Tibial nerve (tissue), 4 donors: Measurements from ENCODE around the gene NXPH3. TPM values are rescaled to one million over a fixed set of nuclear protein-coding genes. Genes with fewer than 3 reads are reported as not detected.
A peak's percentile ranks its signal among the peaks of the same experiment; 100 is the strongest.

ENCODE experiments used
- DNase-seq, 2 donors: peaks; one replicate each; pipeline ENCODE4 v3.0.0-alpha.2; 2019; ENCODE audit warnings: low spot score in 2 of 2
- H3K27ac ChIP-seq, 4 donors: fragments of 200-600 bp; sonication (generic) in 3 of 4; one replicate each; pipeline ENCODE4 v1.5.1; 2017 to 2019; ENCODE audit warnings: mild to moderate bottlenecking in 1 of 4
- H3K27me3 ChIP-seq, 2 donors: fragments of 200-600 bp; sonication (generic) in 1 of 2; one replicate each; pipeline versions ENCODE4 v1.5.1 to v1.6.0; 2017 to 2019
- H3K36me3 ChIP-seq, 3 donors: fragments of 200-600 bp; sonication (generic); one replicate each; pipeline ENCODE4 v1.5.1; 2018 to 2019
- H3K4me1 ChIP-seq, 4 donors: fragments of 200-600 bp; sonication (generic) in 3 of 4; one replicate each; pipeline ENCODE4 v1.5.1; 2017 to 2019
- H3K4me3 ChIP-seq, 4 donors: fragments of 200-600 bp; sonication (generic) in 3 of 4; one replicate each; pipeline ENCODE4 v1.5.1; 2017 to 2019; ENCODE audit warnings: mild to moderate bottlenecking in 1 of 4, moderate library complexity in 1 of 4
- H3K9me3 ChIP-seq, 4 donors: fragments of 200-600 bp; sonication (generic) in 3 of 4; one replicate each; pipeline ENCODE4 v1.5.1; 2017 to 2019
- EP300 ChIP-seq, 2 donors: sonication (generic); formaldehyde crosslinking; IDR thresholded peaks; one replicate each; pipeline ENCODE4 v1.6.1; 2017; ENCODE audit warnings: antibody characterized with exemption in 2 of 2, mild to moderate bottlenecking in 1 of 2
- POLR2A ChIP-seq, 2 donors: fragments of 450-650 bp; IDR thresholded peaks; one replicate each; pipeline ENCODE4 v1.6.1; 2017; ENCODE audit warnings: antibody characterized with exemption in 2 of 2, mild to moderate bottlenecking in 2 of 2, moderate library complexity in 2 of 2
- WGBS, 2 donors: methylation state at CpG; one replicate each; pipeline ENCODE4 v1.1.5; 2018; 5-methylcytosine and 5-hydroxymethylcytosine counted together
- total RNA-seq, 4 donors: library from RNA; depleted of rRNA; stranded (reverse); fragments of >200 nt; gene quantifications; one replicate each; pipeline ENCODE4 v1.1.0, GENCODE V29; 2016
- TF ChIP-seq, protein P1 (sequence below), 5 experiments: fragments of 200-600 bp in 3 of 5; fragments of 450-650 bp in 2 of 5; sonication (generic) in 3 of 5; IDR thresholded peaks; one replicate each; pipeline ENCODE4 v1.5.1; 2016 to 2019; ENCODE audit warnings: antibody characterized with exemption in 5 of 5, mild to moderate bottlenecking in 3 of 5, moderate library complexity in 2 of 5

Gene NXPH3
- total RNA-seq, 4 donors from 2014 or later = 5.4 to 21.9 (median 11.4) TPM

DNA sequence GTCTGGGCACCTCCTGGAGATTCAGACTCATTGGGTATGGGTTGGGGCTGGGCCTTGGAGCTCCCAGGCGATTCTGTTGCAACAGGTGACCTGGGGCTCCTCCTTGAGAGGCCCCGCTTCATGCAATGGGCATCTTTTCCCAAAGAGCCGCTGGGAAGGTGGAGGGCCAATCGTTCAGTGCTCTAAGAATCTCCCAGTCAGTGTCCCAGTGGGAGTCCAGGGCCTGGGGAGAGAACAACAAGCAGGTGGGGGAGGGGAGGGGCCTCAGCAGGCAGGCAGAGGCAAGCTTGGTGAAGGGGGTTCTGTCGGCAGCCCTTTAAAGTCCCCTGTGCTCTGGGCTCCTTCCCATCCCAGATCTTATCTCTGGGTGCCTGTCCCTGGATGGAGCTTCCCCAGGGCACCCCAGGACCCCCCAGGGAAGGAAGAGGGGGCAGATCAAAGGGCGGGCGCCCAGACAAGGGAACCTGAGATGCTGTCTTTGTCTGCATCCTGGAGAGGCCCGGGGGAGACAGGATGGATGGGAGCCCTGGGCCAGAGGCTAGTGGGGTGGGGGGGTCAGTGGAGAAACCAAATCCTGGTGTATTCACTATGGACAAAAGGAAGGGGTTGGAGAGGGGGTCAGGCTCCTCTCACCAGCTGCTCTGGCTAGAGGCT, 30.5 kb upstream of the NXPH3 start:
- TF ChIP-seq, protein P1, sequence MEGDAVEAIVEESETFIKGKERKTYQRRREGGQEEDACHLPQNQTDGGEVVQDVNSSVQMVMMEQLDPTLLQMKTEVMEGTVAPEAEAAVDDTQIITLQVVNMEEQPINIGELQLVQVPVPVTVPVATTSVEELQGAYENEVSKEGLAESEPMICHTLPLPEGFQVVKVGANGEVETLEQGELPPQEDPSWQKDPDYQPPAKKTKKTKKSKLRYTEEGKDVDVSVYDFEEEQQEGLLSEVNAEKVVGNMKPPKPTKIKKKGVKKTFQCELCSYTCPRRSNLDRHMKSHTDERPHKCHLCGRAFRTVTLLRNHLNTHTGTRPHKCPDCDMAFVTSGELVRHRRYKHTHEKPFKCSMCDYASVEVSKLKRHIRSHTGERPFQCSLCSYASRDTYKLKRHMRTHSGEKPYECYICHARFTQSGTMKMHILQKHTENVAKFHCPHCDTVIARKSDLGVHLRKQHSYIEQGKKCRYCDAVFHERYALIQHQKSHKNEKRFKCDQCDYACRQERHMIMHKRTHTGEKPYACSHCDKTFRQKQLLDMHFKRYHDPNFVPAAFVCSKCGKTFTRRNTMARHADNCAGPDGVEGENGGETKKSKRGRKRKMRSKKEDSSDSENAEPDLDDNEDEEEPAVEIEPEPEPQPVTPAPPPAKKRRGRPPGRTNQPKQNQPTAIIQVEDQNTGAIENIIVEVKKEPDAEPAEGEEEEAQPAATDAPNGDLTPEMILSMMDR (IDR thresholded peaks at IDR 0.05) = no peak
- TF ChIP-seq POLR2A (IDR thresholded peaks at IDR 0.05) (no peak), EP300 (IDR thresholded peaks at IDR 0.05) (no peak)
- H3K4me1 ChIP-seq = peaks cover 0 to 21% (median 10%) of the 10 kb centered on the region in 4 donors
- 78 to 82% methylated on average over 8 of the region's 8 CpGs for WGBS, 2 donors
- no peak overlapping the region for H3K4me3 ChIP-seq
- peaks cover 0 to 8% (median 0%) of the 10 kb centered on the region in 4 donors for H3K9me3 ChIP-seq
- DNase-seq = no peak
- H3K27ac ChIP-seq = peak overlapping the region in 2 of 4 donors; percentile 54 to 64
- H3K27me3 ChIP-seq = no peaks in the 10 kb centered on the region
- H3K36me3 ChIP-seq = no peaks in the 10 kb centered on the region

DNA sequence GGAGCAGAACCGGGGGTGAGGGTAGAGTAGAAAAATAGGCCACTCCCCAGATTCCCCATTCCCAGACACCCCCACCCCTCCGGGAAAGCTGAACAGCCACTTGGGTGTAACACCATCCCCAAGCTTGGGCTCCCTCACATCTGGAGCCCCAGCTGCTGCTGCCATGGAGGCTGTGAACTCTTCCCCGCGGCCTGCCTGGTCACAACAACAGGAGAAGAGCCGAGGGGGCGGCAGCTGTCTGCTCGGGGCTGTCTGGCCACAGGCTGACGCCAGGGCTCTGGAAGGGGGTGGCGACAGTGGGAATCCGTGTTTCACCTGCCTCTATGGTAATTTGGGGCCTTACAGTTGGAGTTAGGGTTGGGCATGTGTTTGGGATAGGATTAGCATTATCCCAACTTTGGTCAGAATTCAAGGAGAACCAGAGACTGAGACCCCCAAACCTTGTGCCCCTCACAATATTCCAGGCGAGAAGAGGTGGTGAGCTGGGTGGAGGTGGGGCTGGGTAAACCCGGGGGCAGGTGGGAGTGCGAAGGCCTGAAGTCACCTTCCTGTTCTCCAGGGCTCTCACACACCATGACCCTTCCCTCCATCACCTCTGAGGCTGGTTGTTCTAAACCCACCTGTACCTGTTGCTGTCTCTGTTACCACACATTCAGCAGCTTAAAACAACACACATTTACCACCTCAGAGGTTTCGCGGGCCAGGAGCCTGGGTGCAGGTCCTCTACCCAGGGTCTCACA, 29.7 kb upstream of the NXPH3 start:
- H3K27ac ChIP-seq = peak overlapping the region in 2 of 4 donors; percentile 54 to 64
- DNase-seq = no peak
- H3K4me1 ChIP-seq = peaks cover 0 to 21% (median 10%) of the 10 kb centered on the region in 4 donors
- H3K9me3 ChIP-seq = peaks cover 0 to 6% (median 0%) of the 10 kb centered on the region in 4 donors
- no peaks in the 10 kb centered on the region for H3K27me3 ChIP-seq
- 72 to 74% methylated on average over 14 to 15 of the region's 15 CpGs for WGBS, 2 donors
- TF ChIP-seq, protein P1 (IDR thresholded peaks at IDR 0.05) = no peak
- no peak for TF ChIP-seq EP300 (IDR thresholded peaks at IDR 0.05)
- no peak for TF ChIP-seq POLR2A (IDR thresholded peaks at IDR 0.05)
- H3K4me3 ChIP-seq = no peak overlapping the region
- no peaks in the 10 kb centered on the region for H3K36me3 ChIP-seq

DNA sequence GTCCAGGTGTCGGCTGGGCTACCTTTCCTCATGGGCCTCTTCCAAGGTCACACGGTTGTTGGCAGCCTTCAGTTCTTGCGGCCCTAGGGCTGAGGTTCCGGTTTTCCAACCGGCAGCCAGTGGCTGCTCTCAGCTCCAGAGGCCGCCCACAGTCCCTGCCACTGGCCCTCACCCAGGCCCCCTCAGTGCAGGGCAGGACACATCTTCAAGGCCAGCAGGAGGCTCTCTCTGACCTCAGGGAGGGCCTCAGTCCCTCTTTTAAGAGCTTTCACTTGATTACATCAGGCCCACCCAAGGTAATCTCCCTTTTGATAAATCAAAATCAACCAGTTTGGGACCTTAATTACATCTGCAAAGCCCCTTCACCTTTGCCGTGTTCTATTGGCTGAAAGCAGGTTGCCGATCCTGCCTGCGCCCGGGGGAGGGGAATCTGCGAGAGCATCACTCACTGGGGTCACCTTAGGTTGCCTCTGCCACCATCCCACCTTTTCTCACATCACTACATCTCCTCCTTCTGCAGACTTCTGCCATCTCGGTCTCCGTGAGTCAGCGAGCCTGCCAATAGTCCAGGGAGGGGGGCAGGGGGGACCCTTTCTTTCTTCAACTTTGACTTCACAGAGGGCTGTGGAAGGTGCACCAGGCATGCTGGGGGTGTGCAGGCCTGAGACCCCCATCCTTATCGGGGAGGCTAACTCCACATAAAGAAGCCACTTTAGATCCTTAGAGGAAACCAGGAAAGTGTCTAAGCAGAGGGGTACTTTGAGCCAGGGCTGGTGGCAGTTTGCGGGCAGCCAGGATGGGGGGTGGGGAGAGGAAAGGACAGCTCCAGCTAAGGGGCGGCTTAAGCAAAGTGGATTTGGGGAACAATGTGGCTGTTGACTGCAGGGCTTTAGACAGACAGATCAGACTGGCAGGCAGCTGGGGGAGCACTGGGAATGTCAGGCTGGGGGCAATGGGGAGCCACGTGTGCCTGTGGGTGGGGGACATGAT, 28.8 kb upstream of the NXPH3 start:
- TF ChIP-seq, protein P1 (IDR thresholded peaks at IDR 0.05) = no peak
- TF ChIP-seq POLR2A (IDR thresholded peaks at IDR 0.05) (no peak), EP300 (IDR thresholded peaks at IDR 0.05) (no peak)
- WGBS, 2 donors = 77 to 83% methylated on average over 18 of the region's 18 CpGs
- Histone ChIP-seq H3K27me3 (no peaks in the 10 kb centered on the region), H3K9me3 (no peaks in the 10 kb centered on the region), H3K4me1 (peaks cover 0 to 30% (median 16%) of the 10 kb centered on the region in 4 donors), H3K36me3 (no peaks in the 10 kb centered on the region), H3K27ac (peak overlapping the region in 2 of 4 donors; percentile 37 to 64), H3K4me3 (no peak overlapping the region)
- no peak for DNase-seq

DNA sequence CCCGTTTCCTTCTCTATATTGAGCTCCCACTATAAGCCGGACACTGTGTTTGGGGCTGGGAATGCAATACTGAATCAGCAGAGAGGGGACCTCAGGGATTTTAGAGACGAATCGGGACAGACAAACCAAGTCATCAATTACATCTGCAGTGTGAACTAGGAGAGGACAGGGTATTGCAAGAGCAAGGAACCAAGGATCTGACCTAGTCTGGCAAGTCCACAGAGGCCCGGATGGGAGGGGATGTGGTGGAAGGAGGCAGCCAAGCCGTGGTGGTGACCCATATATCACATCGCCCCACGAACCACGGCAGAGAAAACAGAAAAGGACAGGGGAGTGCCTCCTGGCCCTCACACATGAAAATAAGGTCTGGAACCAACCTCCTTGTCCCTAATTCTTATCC, 28.1 kb upstream of the NXPH3 start:
- WGBS, 2 donors = 36 to 39% methylated on average over 9 of the region's 9 CpGs
- TF ChIP-seq, protein P1 (IDR thresholded peaks at IDR 0.05) = no peak
- peak in 1 of 2 donors; percentile 32 for TF ChIP-seq EP300 (IDR thresholded peaks at IDR 0.05)
- no peak for TF ChIP-seq POLR2A (IDR thresholded peaks at IDR 0.05)
- H3K27me3 ChIP-seq = no peaks in the 10 kb centered on the region
- no peaks in the 10 kb centered on the region for H3K9me3 ChIP-seq
- no peaks in the 10 kb centered on the region for H3K36me3 ChIP-seq
- DNase-seq = peak; percentile 53 to 64
- no peak overlapping the region for H3K4me3 ChIP-seq
- peak overlapping the region in 2 of 4 donors; percentile 1 to 37 for H3K27ac ChIP-seq
- peaks cover 0 to 36% (median 22%) of the 10 kb centered on the region in 4 donors for H3K4me1 ChIP-seq
